Karpas-422 (cell line): ENCODE data around the gene GRK5. TPM values are rescaled to one million over a fixed set of nuclear protein-coding genes. Genes with fewer than 3 reads are reported as not detected.

Source experiments
- DNase-seq: peaks from one replicate; pipeline ENCODE4 v3.0.0-alpha.2; 2015
- H2AFZ ChIP-seq: fragments of 200-600 bp; sonication (generic); 2 replicates; pipeline ENCODE4 v1.6.1; 2014; ENCODE audit warnings: antibody characterized with exemption, low read length, mixed read lengths
- H3K27ac ChIP-seq: fragments of 200-600 bp; sonication (generic); 2 replicates; pipeline ENCODE4 v1.5.1; 2014; ENCODE audit warnings: mild to moderate bottlenecking, low read length, moderate library complexity
- H3K27me3 ChIP-seq: fragments of 200-600 bp; sonication (generic); 2 replicates; pipeline ENCODE4 v1.6.1; 2014; ENCODE audit warnings: low read length, mixed read lengths
- H3K36me3 ChIP-seq: fragments of 200-600 bp; sonication (generic); 2 replicates; pipeline ENCODE4 v1.6.1; 2014; ENCODE audit warnings: low read length, mixed read lengths; ENCODE audit not compliant: insufficient read depth
- H3K4me1 ChIP-seq: fragments of 200-600 bp; sonication (generic); 2 replicates; pipeline ENCODE4 v1.6.1; 2014; ENCODE audit warnings: mild to moderate bottlenecking, low read length, mixed read lengths
- H3K4me2 ChIP-seq: fragments of 200-600 bp; sonication (generic); 2 replicates; pipeline ENCODE4 v1.6.1; 2014; ENCODE audit warnings: low read length, low read depth, mild to moderate bottlenecking; ENCODE audit not compliant: poor library complexity, severe bottlenecking
- H3K4me3 ChIP-seq: fragments of 200-600 bp; sonication (generic); 2 replicates; pipeline ENCODE4 v1.5.1; 2014; ENCODE audit warnings: mild to moderate bottlenecking, antibody characterized with exemption, low read length, mixed read lengths
- H3K79me2 ChIP-seq: fragments of 200-600 bp; sonication (generic); 2 replicates; pipeline ENCODE4 v1.6.1; 2014; ENCODE audit warnings: mild to moderate bottlenecking, low read length, mixed read lengths
- H3K9ac ChIP-seq: fragments of 200-600 bp; sonication (generic); 2 replicates; pipeline ENCODE4 v1.6.0; 2014; ENCODE audit warnings: low read length
- H3K9me2 ChIP-seq: fragments of 200-600 bp; sonication (generic), shearing (Covaris generic); replicated peaks from 2 replicates; pipeline ENCODE4 v1.6.0; 2014; ENCODE audit warnings: mild to moderate bottlenecking, low read length, moderate library complexity; ENCODE audit not compliant: insufficient read depth
- H3K9me3 ChIP-seq: fragments of 300-700, 200-600 bp; sonication (generic); 2 replicates; pipeline ENCODE4 v1.6.1; 2014; ENCODE audit warnings: low read length, mixed read lengths
- H4K20me1 ChIP-seq: fragments of 200-600 bp; sonication (generic); 2 replicates; pipeline ENCODE4 v1.6.1; 2014; ENCODE audit warnings: mild to moderate bottlenecking, antibody characterized with exemption, low read length, low read depth; ENCODE audit not compliant: insufficient read depth
- total RNA-seq: library from RNA; depleted of rRNA; stranded (reverse); fragments of >200 nt; shearing (Covaris generic); gene quantifications from 2 replicates; pipeline ENCODE4 v1.2.3, GENCODE V29; 2014; ENCODE audit warnings: low replicate concordance

The GRK5 gene
- total RNA-seq, 1 experiment from 2014 or later = 4.5 TPM

- H3K27ac ChIP-seq = no peak overlapping the region
- no peak for DNase-seq
- no peaks in the 10 kb centered on the region for H4K20me1 ChIP-seq
- no peaks in the 10 kb centered on the region for H3K79me2 ChIP-seq
- no peaks in the 10 kb centered on the region for H3K27me3 ChIP-seq
- H3K4me3 ChIP-seq = no peak overlapping the region
- H3K4me2 ChIP-seq = no peak overlapping the region
- H3K9ac ChIP-seq = no peak overlapping the region
- no peak overlapping the region for H2AFZ ChIP-seq
- no peaks in the 10 kb centered on the region for H3K9me2 ChIP-seq
- H3K9me3 ChIP-seq = peaks cover 11% of the 10 kb centered on the region
- H3K36me3 ChIP-seq = no peaks in the 10 kb centered on the region; the same call in 1 of the 2 replicates
- H3K4me1 ChIP-seq = no peaks in the 10 kb centered on the region
Measured at GRCh38 chr10:119351189-119351588, 143.8 kb downstream of the GRK5 start.

GRCh38 chr10:119352042-119352441, 144.7 kb downstream of the GRK5 start:
- no peaks in the 10 kb centered on the region for H3K79me2 ChIP-seq
- H3K9me2 ChIP-seq = no peaks in the 10 kb centered on the region
- no peak overlapping the region for H3K4me2 ChIP-seq
- no peaks in the 10 kb centered on the region for H4K20me1 ChIP-seq
- H3K9me3 ChIP-seq = peaks cover 20% of the 10 kb centered on the region
- no peaks in the 10 kb centered on the region for H3K4me1 ChIP-seq
- no peaks in the 10 kb centered on the region; the same call in 1 of the 2 replicates for H3K36me3 ChIP-seq
- H3K4me3 ChIP-seq = no peak overlapping the region
- no peak overlapping the region for H2AFZ ChIP-seq
- no peaks in the 10 kb centered on the region for H3K27me3 ChIP-seq
- no peak overlapping the region for H3K9ac ChIP-seq
- peak; percentile 54 for DNase-seq
- H3K27ac ChIP-seq = no peak overlapping the region

- Histone ChIP-seq H2AFZ (no peak overlapping the region), H4K20me1 (no peaks in the 10 kb centered on the region), H3K79me2 (no peaks in the 10 kb centered on the region), H3K4me1 (no peaks in the 10 kb centered on the region), H3K36me3 (no peaks in the 10 kb centered on the region; the same call in 1 of the 2 replicates), H3K9ac (no peak overlapping the region), H3K4me3 (no peak overlapping the region), H3K4me2 (no peak overlapping the region), H3K27me3 (no peaks in the 10 kb centered on the region), H3K9me2 (no peaks in the 10 kb centered on the region), H3K9me3 (peaks cover 20% of the 10 kb centered on the region), H3K27ac (no peak overlapping the region)
- no peak for DNase-seq
Measured at GRCh38 chr10:119352807-119353206, 145.4 kb downstream of the GRK5 start.

GRCh38 chr10:119353421-119353820, 146.1 kb downstream of the GRK5 start:
- H3K27me3 ChIP-seq = no peaks in the 10 kb centered on the region
- H2AFZ ChIP-seq = no peak overlapping the region
- no peak overlapping the region for H3K4me3 ChIP-seq
- H3K4me1 ChIP-seq = no peaks in the 10 kb centered on the region
- no peak overlapping the region for H3K9ac ChIP-seq
- no peaks in the 10 kb centered on the region for H3K79me2 ChIP-seq
- no peak overlapping the region for H3K27ac ChIP-seq
- H4K20me1 ChIP-seq = no peaks in the 10 kb centered on the region
- peaks cover 20% of the 10 kb centered on the region for H3K9me3 ChIP-seq
- no peaks in the 10 kb centered on the region for H3K9me2 ChIP-seq
- H3K4me2 ChIP-seq = no peak overlapping the region
- H3K36me3 ChIP-seq = no peaks in the 10 kb centered on the region; the same call in 1 of the 2 replicates
- DNase-seq = no peak

GRCh38 chr10:119355930-119356329, 148.6 kb downstream of the GRK5 start:
- DNase-seq = peak; percentile 81
- no peak overlapping the region for H3K4me2 ChIP-seq
- no peaks in the 10 kb centered on the region for H3K27me3 ChIP-seq
- no peak overlapping the region for H2AFZ ChIP-seq
- H3K4me3 ChIP-seq = no peak overlapping the region
- no peaks in the 10 kb centered on the region for H3K79me2 ChIP-seq
- no peaks in the 10 kb centered on the region for H3K9me2 ChIP-seq
- H3K9me3 ChIP-seq = peaks cover 24% of the 10 kb centered on the region
- H4K20me1 ChIP-seq = no peaks in the 10 kb centered on the region
- H3K36me3 ChIP-seq = no peaks in the 10 kb centered on the region; the same call in 1 of the 2 replicates
- H3K4me1 ChIP-seq = no peaks in the 10 kb centered on the region
- no peak overlapping the region for H3K9ac ChIP-seq
- H3K27ac ChIP-seq = no peak overlapping the region

- no peaks in the 10 kb centered on the region for H3K27me3 ChIP-seq
- no peaks in the 10 kb centered on the region for H3K79me2 ChIP-seq
Measured at GRCh38 chr10:119357412-119358151, 150.2 kb downstream of the GRK5 start.

GRCh38 chr10:119358152-119358512, 150.8 kb downstream of the GRK5 start:
- Histone ChIP-seq H3K27ac (no peak overlapping the region), H3K9me3 (peaks cover 24% of the 10 kb centered on the region), H3K9ac (no peak overlapping the region), H3K4me2 (no peak overlapping the region), H3K4me3 (no peak overlapping the region), H3K27me3 (no peaks in the 10 kb centered on the region), H2AFZ (no peak overlapping the region), H4K20me1 (no peaks in the 10 kb centered on the region), H3K79me2 (no peaks in the 10 kb centered on the region), H3K4me1 (no peaks in the 10 kb centered on the region), H3K9me2 (no peaks in the 10 kb centered on the region), H3K36me3 (no peaks in the 10 kb centered on the region)
- DNase-seq = no peak

More at GRCh38 chr10:119357412-119358151, 150.2 kb downstream of the GRK5 start:
- Histone ChIP-seq H3K4me1 (no peaks in the 10 kb centered on the region), H4K20me1 (no peaks in the 10 kb centered on the region), H3K9me3 (peaks cover 24% of the 10 kb centered on the region), H3K4me3 (no peak overlapping the region), H3K9ac (no peak overlapping the region), H3K27ac (no peak overlapping the region), H3K36me3 (no peaks in the 10 kb centered on the region), H3K9me2 (no peaks in the 10 kb centered on the region), H2AFZ (no peak overlapping the region), H3K4me2 (no peak overlapping the region)
- DNase-seq = no peak

GRCh38 chr10:119358567-119358966, 151.2 kb downstream of the GRK5 start:
- Histone ChIP-seq H3K4me2 (no peak overlapping the region), H4K20me1 (no peaks in the 10 kb centered on the region), H3K36me3 (no peaks in the 10 kb centered on the region), H3K4me3 (no peak overlapping the region), H2AFZ (no peak overlapping the region), H3K9me3 (peaks cover 24% of the 10 kb centered on the region), H3K9ac (no peak overlapping the region), H3K4me1 (no peaks in the 10 kb centered on the region), H3K27ac (no peak overlapping the region), H3K79me2 (no peaks in the 10 kb centered on the region), H3K9me2 (no peaks in the 10 kb centered on the region), H3K27me3 (no peaks in the 10 kb centered on the region)
- DNase-seq = no peak
